Breast epithelium (tissue), 3 donors: ENCODE data around the gene CTNNAL1.

Source experiments
- CTCF ChIP-seq, 3 donors: fragments of 450-650 bp; IDR thresholded peaks; one replicate each; pipeline ENCODE4 v1.5.1; 2016 to 2017; ENCODE audit warnings: antibody characterized with exemption in 3 of 3, mild to moderate bottlenecking in 3 of 3, moderate library complexity in 3 of 3
- POLR2A ChIP-seq: fragments of 450-650 bp; IDR thresholded peaks from one replicate; pipeline ENCODE4 v1.6.1; 2016; ENCODE audit warnings: antibody characterized with exemption, mild to moderate bottlenecking, moderate library complexity

GRCh38 chr9:108933718-108934322 is 79.5 kb downstream of the CTNNAL1 start, which contains the start of gene ELP1:
- TF ChIP-seq POLR2A (peak; percentile 20), CTCF (IDR thresholded peaks at IDR 0.05) (no peak)
